ENCODE results near the gene DYDC1.

DNA sequence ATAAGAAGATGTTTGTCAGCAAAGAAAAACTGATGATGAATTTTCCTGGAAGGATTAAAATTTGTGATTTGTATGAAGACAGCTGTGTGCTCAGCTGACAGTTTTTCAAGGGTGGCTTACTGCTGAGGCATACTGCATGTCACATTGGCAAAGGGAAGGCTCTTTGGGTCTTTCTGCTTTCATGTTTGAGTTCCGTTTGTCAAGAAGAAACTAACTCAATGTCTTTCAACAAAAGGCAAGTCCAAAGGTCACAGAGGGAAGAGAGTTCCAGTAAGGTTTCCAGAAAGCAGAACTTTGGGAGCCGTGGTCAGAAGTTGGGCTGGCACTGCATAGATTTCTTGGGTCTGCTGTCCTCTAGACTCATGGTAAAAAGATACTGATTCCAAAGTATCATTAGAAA lies 16.9 kb upstream of the DYDC1 start:
- TF ChIP-seq EZH2 (IDR thresholded peaks at IDR 0.05; ENCODE audit: insufficient read depth, poor library complexity, severe bottlenecking) (no peak), EZH2phosphoT487 (IDR thresholded peaks at IDR 0.05; ENCODE audit: insufficient read depth, low read depth) (no peak)
